Gastrocnemius medialis (tissue), 4 donors: ENCODE results near the gene ANKRD63.

Experiments used
- CTCF ChIP-seq, 5 experiments: fragments of 450-650 bp in 3 of 5; fragments of 200-600 bp in 2 of 5; sonication (generic) in 2 of 5; IDR thresholded peaks in 4 of 5; conservative IDR thresholded peaks in 1 of 5; 1 replicate in 4 of 5; 2 replicates in 1 of 5; pipeline ENCODE4 v1.5.1; 2016 to 2019; ENCODE audit warnings: antibody characterized with exemption in 5 of 5, mild to moderate bottlenecking in 3 of 5, moderate library complexity in 3 of 5
- POLR2A ChIP-seq, 2 donors: fragments of 450-650 bp; IDR thresholded peaks; one replicate each; pipeline ENCODE4 v1.6.1; 2017; ENCODE audit warnings: antibody characterized with exemption in 2 of 2, mild to moderate bottlenecking in 2 of 2, moderate library complexity in 2 of 2

- peak in 3 of 5 experiments; percentile 20 to 36 (median 32) for TF ChIP-seq CTCF (IDR thresholded peaks at IDR 0.05 in 4 of 5, conservative IDR thresholded peaks at IDR 0.05 in 1 of 5)
- TF ChIP-seq POLR2A (IDR thresholded peaks at IDR 0.05), result no peak
Measured at GRCh38 chr15:40282147-40282868, 556 bp downstream of the ANKRD63 start.
